Ascending aorta (tissue), 2 donors: ENCODE results near the gene LGR4. TPM values are rescaled to one million over a fixed set of nuclear protein-coding genes. Genes with fewer than 3 reads are reported as not detected.

Experiments
- DNase-seq, 2 donors: peaks; one replicate each; pipeline ENCODE4 v3.0.0-alpha.2; 2019; ENCODE audit warnings: low spot score in 2 of 2
- H3K27ac ChIP-seq, 2 donors: fragments of 200-600 bp; sonication (generic); one replicate each; pipeline ENCODE4 v1.5.1; 2016 to 2017; ENCODE audit warnings: mild to moderate bottlenecking in 1 of 2
- H3K27me3 ChIP-seq: fragments of 200-600 bp; sonication (generic); one replicate; pipeline ENCODE4 v1.5.1; 2017
- H3K36me3 ChIP-seq, 2 donors: fragments of 200-600 bp; sonication (generic); one replicate each; pipeline ENCODE4 v1.5.1; 2016
- H3K4me1 ChIP-seq, 2 donors: fragments of 200-600 bp; sonication (generic); one replicate each; pipeline ENCODE4 v1.5.1; 2016 to 2017; ENCODE audit warnings: mild to moderate bottlenecking in 1 of 2
- H3K4me3 ChIP-seq, 2 donors: fragments of 200-600 bp; sonication (generic); one replicate each; pipeline ENCODE4 v1.5.1; 2016 to 2017; ENCODE audit warnings: mild to moderate bottlenecking in 1 of 2
- H3K9me3 ChIP-seq, 2 donors: fragments of 200-600 bp; sonication (generic); one replicate each; pipeline ENCODE4 v1.5.1; 2016
- intact Hi-C: fragments of 100-400 bp; cut with DNase I; formaldehyde crosslinking; loops from one replicate; pipeline ENCODE4 v1.15.1; 2023
- total RNA-seq: library from RNA; depleted of rRNA; stranded (reverse); fragments of >200 nt; gene quantifications from one replicate; pipeline ENCODE4 v1.1.0, GENCODE V29; 2016
- TF ChIP-seq, protein P1 (sequence below), 3 experiments: fragments of 200-600 bp in 2 of 3; fragments of 450-650 bp in 1 of 3; sonication (generic) in 2 of 3; IDR thresholded peaks; one replicate each; pipeline ENCODE4 v1.5.1; 2016 to 2019; ENCODE audit warnings: antibody characterized with exemption in 3 of 3, mild to moderate bottlenecking in 1 of 3, moderate library complexity in 1 of 3

The LGR4 gene
- total RNA-seq, 1 donor from 2014 or later = 46.8 TPM

DNA sequence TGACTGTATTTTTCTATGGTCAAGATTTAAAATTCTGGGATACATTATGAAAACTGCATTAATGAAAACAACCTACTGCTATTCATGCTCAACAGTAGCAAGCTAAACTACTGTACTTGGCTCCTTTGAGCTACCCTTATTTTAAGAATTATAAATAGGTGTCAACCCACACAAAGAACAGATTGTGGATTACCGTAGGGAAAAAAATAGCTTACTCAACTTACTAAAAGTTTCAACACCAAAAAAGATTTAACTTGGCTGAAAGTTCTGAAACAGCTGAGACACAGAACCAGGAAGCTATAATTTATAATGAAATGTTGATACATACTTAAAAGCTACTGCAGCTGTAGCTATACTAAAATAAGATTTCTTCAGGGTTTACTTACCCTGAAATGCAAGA is 23.9 kb upstream of the LGR4 start:
- H3K4me3 ChIP-seq = no peak overlapping the region
- peaks cover 23 to 52% of the 10 kb centered on the region in 2 donors for H3K36me3 ChIP-seq
- no peaks in the 10 kb centered on the region for H3K9me3 ChIP-seq
- intact Hi-C loops = no loop called here
- no peaks in the 10 kb centered on the region for H3K4me1 ChIP-seq
- no peak for DNase-seq
- H3K27me3 ChIP-seq = no peaks in the 10 kb centered on the region
- H3K27ac ChIP-seq = no peak overlapping the region
- TF ChIP-seq, protein P1, sequence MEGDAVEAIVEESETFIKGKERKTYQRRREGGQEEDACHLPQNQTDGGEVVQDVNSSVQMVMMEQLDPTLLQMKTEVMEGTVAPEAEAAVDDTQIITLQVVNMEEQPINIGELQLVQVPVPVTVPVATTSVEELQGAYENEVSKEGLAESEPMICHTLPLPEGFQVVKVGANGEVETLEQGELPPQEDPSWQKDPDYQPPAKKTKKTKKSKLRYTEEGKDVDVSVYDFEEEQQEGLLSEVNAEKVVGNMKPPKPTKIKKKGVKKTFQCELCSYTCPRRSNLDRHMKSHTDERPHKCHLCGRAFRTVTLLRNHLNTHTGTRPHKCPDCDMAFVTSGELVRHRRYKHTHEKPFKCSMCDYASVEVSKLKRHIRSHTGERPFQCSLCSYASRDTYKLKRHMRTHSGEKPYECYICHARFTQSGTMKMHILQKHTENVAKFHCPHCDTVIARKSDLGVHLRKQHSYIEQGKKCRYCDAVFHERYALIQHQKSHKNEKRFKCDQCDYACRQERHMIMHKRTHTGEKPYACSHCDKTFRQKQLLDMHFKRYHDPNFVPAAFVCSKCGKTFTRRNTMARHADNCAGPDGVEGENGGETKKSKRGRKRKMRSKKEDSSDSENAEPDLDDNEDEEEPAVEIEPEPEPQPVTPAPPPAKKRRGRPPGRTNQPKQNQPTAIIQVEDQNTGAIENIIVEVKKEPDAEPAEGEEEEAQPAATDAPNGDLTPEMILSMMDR (IDR thresholded peaks at IDR 0.05) = no peak

DNA sequence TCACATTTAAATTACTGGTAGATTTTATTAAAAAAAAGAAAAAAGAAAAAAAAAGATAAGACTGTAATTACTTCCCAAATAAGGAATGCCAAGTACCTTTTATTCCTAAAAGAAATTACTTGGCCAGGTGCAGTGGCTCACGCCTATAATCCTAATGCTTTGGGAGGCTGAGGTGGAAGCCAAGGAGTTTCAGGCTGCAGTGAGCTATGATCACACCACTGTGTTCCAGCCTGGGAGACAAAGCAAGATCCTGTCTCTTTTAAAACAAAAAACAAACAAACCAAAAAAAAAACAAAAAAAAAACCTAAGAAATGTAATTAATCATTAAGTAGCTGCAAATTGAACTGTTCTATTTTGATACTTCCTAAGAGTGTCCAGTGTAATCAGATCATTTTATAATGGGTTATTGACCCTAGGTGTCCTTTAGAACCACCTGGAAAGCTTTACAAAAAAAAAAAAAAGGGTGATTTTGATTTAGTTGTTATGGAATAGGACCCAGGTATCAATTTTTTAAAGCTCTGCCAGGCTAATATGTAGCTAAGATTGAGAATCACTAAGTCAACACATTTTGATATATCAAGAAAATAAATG is 23.2 kb upstream of the LGR4 start:
- H3K4me1 ChIP-seq = no peaks in the 10 kb centered on the region
- peaks cover 25 to 54% of the 10 kb centered on the region in 2 donors for H3K36me3 ChIP-seq
- H3K4me3 ChIP-seq = no peak overlapping the region
- no peaks in the 10 kb centered on the region for H3K27me3 ChIP-seq
- TF ChIP-seq, protein P1 (IDR thresholded peaks at IDR 0.05) = no peak
- H3K9me3 ChIP-seq = no peaks in the 10 kb centered on the region
- no peak overlapping the region for H3K27ac ChIP-seq
- intact Hi-C loops = no loop called here
- no peak for DNase-seq

DNA sequence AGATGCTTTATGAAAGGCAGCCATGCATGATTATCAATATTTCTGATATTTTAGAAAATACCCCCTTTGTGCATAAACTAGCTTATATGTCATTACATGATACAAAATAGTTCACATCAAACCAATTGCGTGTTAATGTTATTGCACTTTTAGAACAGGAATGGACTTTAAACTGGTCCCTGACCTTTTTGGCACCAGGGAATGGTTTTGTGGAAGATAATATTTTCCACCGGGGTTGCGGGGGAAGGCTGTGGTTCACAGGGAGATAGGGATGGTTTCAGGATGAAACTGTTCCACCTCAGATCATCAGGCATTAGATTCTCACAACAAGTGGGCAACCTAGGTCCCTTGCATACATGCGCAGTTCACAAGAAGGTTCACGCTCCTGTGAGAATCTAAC is 16.5 kb upstream of the LGR4 start:
- Histone ChIP-seq H3K36me3 (peaks cover 11 to 26% of the 10 kb centered on the region in 2 donors), H3K27ac (no peak overlapping the region), H3K4me1 (no peaks in the 10 kb centered on the region), H3K27me3 (no peaks in the 10 kb centered on the region), H3K4me3 (no peak overlapping the region), H3K9me3 (no peaks in the 10 kb centered on the region)
- TF ChIP-seq, protein P1 (IDR thresholded peaks at IDR 0.05) = no peak
- intact Hi-C loops = loop anchor here (5.0 to 10.0 kb wide), 4 partner anchors 107 to 1194 kb away; no protein-coding TSS in a partner anchor
- DNase-seq = no peak

DNA sequence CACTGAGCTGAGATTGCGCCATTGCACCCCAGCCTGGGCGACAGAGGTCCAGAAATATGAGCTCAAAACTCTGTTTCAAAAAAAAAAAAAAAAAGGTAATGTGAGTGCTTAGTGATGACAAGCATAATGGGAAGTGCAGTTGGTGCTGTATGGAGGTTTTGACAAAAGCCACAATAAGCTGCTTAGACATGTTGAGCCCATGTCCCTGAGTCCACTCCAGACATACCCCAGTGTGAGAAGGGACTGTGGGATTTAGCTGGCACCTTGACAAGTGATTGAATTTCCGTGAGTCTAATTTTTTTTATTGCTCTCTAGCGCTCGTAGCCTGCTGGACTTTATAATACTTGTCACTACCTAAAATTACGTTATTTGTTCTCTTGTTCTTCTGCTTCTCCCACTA is 15.1 kb upstream of the LGR4 start:
- TF ChIP-seq, protein P1 (IDR thresholded peaks at IDR 0.05) = no peak
- H3K4me1 ChIP-seq = no peaks in the 10 kb centered on the region
- intact Hi-C loops = loop anchor here (5.0 to 10.0 kb wide), 4 partner anchors 105 to 1193 kb away; no protein-coding TSS in a partner anchor

DNA sequence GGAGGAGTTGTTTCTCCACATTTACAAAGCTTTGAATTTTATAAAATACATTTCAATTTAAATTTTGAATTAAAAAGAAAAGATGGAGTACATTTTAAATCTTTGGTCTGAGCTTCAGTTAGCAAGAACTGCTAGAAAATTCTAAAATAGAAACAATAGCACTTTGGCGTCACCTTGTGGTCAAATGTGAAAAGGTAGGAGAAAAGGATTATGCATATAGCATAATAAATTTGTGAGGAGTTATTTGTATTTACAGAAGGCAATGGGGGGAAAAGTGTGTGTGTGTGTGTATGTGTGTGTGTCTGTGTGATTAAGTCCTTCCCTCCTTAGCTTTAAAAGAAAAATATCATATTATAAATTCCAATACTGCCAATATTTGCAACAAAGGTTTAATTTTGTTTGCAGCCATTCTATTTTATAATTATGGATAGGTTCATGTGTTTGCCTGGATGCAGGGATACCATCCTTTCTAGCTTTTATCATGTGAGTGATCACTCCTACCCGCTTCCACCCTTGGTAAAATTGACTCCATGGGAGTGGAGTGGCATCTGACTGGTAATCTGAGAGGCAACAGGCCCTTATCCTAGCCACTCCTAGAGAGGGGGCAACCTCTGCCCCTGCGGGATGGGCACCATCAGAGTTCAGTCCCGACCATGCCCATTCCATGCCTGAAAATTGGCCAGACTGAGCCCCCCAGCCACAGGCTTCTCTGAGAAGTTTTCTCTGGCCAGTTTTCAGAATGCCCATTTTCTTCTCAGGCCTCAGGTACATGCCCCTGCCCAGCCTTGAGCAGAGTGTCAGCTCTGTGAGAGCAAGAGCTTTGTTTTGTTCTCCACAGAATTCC is 13.6 kb upstream of the LGR4 start:
- H3K4me3 ChIP-seq = no peak overlapping the region
- TF ChIP-seq, protein P1 (IDR thresholded peaks at IDR 0.05) = peak; percentile 75 to 93 (median 87)
- no peak for DNase-seq

More for the DNA sequence above, 15.1 kb upstream of the LGR4 start:
- H3K27ac ChIP-seq = no peak overlapping the region
- no peaks in the 10 kb centered on the region for H3K9me3 ChIP-seq
- peaks cover 11 to 20% of the 10 kb centered on the region in 2 donors for H3K36me3 ChIP-seq
- no peaks in the 10 kb centered on the region for H3K27me3 ChIP-seq
- DNase-seq = no peak
- no peak overlapping the region for H3K4me3 ChIP-seq

More for the DNA sequence above, 13.6 kb upstream of the LGR4 start:
- Histone ChIP-seq H3K27ac (no peak overlapping the region), H3K9me3 (no peaks in the 10 kb centered on the region), H3K27me3 (no peaks in the 10 kb centered on the region), H3K4me1 (no peaks in the 10 kb centered on the region), H3K36me3 (peaks cover 5 to 8% of the 10 kb centered on the region in 2 donors)
- intact Hi-C loops = loop anchor here (1.0 to 10.0 kb wide), 5 partner anchors 104 to 1191 kb away; no protein-coding TSS in a partner anchor
